Right ventricle myocardium inferior (tissue), 1 donor: ENCODE measurements around the gene DGCR8. TPM values are rescaled to one million over a fixed set of nuclear protein-coding genes. Genes with fewer than 3 reads are reported as not detected.

Source experiments
- ATAC-seq: fragments of 200-7000 bp; cut with Tn5 transposase; one replicate; pipeline ENCODE4 v1.9.1; 2020; ENCODE audit warnings: mild to moderate bottlenecking, moderate library complexity
- DNase-seq: peaks from one replicate; pipeline ENCODE4 v3.0.0; 2021; ENCODE audit errors: missing footprints
- intact Hi-C: fragments of 100-400 bp; cut with DNase I; formaldehyde crosslinking; loops from one replicate; pipeline ENCODE4 v1.11.0; 2022
- total RNA-seq: library from RNA; stranded (reverse); fragmentation: NEBNext Ultra II Directional; extraction: Animal tissue kit (Norgen Biotek cat#: 25700); gene quantifications from one replicate; pipeline ENCODE4 v1.2.1, GENCODE V29; 2021
- donor health status: DM: no; HTN: yes; CAD: no; lungs with severe emphysema.

Gene DGCR8
- total RNA-seq, 1 donor from 2014 or later = 18.0 TPM

DNA sequence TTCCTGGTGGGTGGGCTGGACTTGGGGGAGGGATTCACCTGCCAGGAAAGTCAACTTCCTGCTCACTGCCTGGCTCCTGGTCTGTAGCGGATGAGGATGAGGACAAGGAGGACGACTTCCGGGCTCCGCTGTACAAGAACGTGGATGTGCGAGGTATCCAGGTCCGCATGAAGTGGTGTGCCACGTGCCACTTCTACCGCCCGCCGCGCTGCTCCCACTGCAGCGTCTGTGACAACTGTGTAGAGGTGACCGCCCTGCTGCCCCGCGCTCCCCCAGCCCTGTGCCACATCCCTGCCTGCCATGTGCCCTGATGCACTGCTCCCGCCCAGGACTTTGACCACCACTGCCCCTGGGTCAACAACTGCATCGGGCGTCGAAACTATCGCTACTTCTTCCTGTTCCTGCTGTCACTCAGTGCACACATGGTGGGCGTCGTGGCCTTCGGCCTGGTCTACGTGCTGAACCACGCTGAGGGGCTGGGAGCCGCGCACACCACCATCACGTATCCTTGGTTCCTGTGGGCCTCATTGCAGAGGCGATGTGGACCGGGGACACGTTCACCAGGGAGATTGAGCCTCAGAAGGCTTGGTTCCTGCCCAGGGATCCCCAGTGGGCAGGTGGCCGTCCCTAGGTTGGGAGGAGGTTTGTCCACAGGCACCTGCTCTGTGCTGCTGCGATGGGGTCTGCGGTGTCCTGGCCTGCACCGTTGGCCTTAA, 59.5 kb downstream of the DGCR8 start:
- DNase-seq (no peak), ATAC-seq (no peak)
- intact Hi-C loops = no loop called here

DNA sequence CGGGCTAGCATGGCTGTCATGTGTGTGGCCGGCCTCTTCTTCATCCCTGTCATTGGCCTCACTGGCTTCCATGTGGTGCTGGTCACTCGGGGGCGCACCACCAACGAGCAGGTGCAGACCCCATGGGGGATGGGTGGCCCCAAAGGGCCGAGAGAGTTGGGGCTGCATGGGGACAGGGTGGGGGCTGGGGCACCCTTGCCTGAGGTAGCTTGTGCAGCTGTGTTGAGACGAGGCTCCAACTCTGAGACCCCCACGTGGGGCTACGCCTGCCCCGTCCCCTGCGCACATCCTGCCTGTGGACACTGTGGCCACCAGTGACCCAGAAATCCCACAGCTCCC, 60.0 kb downstream of the DGCR8 start:
- ATAC-seq (no peak), DNase-seq (no peak)
- intact Hi-C loops = no loop called here

DNA sequence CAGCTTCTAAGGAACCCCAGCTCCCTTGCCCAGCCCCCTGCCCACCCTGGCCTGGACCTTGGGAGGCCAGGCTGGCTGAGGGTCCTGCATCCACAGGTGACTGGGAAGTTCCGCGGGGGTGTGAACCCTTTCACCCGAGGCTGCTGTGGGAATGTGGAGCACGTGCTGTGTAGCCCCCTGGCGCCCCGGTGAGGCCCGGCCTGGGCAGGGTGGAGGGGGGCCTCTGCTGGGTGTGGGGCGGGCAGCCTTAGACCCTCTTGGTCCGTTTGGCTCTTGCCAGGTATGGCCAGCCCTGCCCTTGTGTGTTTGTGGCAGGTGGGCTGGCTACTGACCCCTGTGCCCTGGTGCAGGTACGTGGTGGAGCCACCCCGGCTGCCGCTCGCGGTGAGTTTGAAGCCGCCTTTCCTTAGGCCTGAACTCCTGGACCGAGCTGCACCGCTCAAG, 60.5 kb downstream of the DGCR8 start:
- no peak for DNase-seq
- no peak for ATAC-seq
- intact Hi-C loops = no loop called here

DNA sequence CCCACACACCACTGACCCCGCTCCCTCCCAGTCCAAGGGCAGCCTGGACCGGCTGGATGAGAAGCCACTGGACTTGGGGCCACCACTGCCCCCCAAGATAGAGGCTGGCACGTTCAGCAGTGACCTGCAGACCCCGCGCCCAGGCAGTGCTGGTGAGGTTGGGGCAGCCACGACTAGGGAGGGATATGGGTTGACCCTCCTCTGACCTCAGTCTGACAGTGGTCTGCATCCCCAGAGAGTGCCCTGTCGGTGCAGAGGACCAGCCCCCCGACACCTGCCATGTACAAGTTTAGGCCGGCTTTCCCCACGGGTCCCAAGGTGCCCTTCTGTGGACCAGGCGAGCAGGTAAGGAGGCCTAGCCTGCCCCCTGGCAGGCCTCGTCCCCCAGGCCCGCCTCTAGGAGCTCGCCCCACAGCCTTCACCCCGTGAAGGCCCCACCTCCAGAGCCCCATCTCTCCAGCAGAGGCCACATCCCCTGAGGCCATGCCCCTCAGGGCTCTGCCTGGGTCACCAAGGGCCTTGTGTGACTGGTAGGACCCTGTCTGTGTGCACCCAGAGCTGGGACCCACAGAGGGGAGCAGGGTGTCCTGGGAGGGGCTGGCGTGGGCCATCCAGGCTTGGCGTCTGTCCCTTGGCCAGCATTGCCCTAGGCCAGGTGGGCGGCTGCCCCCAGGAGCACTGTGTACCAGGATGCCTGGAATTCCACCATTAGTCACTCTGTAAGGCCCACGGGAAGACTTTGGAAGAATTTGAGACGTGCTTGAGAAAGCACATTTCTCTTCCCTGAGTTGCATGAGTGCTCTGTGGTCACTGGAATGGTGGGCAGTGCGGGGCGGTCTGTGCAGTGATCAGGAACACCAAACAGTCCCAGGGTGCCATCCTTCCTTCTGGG, 61.4 kb downstream of the DGCR8 start:
- intact Hi-C loops = no loop called here
- no peak for ATAC-seq
- DNase-seq = no peak

DNA sequence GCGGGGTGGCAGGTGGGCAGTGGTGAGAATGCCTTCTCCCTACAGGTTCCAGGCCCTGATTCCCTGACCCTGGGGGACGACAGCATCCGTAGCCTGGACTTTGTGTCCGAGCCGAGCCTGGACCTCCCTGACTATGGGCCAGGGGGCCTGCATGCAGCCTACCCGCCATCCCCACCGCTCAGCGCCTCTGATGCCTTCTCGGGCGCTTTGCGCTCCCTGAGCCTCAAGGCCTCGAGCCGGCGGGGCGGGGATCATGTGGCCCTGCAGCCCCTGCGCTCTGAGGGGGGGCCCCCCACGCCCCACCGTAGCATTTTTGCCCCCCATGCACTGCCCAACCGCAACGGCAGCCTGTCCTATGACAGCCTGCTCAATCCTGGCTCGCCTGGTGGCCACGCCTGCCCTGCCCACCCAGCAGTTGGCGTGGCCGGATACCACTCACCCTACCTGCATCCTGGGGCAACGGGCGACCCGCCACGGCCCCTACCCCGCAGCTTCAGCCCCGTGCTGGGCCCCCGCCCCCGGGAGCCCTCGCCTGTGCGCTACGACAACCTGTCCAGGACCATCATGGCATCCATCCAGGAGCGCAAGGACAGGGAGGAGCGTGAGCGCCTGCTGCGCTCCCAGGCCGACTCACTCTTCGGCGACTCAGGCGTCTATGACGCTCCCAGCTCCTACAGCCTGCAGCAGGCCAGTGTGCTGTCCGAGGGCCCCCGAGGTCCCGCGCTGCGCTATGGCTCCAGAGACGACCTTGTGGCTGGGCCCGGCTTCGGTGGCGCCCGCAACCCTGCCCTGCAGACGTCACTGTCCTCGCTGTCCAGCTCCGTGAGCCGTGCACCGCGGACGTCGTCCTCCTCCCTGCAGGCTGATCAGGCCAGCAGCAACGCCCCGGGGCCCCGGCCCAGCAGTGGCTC, 62.9 kb downstream of the DGCR8 start:
- intact Hi-C loops = no loop called here
- ATAC-seq (no peak), DNase-seq (no peak)

DNA sequence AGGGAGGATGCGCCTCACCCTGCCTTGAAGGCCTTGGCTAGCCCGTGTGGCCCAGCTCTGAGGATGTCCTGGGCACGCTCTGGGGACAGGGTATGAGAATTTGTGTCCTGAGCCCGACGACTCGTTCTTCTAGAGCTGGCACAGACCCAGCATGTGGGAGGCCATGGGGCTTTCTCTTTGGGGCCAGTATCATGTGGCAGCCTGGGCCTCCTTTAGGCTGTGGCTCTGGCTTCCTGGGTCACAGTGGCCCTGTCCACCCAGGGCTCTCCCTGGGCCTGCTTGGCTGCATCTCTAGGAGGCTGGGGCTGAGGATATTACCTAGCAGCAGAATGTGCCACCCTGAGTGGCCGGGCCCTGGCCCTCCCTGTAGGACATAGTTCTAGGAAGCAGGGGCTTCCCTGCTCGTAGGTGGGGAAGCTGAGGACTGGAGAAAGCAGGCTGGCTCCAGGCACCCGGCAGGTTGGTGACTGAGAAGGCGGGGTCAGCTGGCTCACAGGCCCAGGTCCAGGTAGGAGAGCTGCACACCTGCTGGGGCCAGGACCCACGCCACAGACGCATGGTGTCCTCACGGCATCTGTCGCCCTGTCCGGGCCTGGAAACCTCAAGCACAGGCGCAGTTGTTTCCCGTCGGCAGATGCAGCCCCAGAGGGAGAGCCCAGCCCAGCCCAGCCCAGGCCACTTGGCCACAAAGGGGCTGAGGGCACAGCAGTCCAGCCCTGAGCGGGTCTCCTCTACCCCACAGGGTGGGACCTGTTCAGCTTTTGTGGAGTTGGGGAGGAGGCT, 64.0 kb downstream of the DGCR8 start:
- DNase-seq (no peak), ATAC-seq (no peak)
- intact Hi-C loops = no loop called here

DNA sequence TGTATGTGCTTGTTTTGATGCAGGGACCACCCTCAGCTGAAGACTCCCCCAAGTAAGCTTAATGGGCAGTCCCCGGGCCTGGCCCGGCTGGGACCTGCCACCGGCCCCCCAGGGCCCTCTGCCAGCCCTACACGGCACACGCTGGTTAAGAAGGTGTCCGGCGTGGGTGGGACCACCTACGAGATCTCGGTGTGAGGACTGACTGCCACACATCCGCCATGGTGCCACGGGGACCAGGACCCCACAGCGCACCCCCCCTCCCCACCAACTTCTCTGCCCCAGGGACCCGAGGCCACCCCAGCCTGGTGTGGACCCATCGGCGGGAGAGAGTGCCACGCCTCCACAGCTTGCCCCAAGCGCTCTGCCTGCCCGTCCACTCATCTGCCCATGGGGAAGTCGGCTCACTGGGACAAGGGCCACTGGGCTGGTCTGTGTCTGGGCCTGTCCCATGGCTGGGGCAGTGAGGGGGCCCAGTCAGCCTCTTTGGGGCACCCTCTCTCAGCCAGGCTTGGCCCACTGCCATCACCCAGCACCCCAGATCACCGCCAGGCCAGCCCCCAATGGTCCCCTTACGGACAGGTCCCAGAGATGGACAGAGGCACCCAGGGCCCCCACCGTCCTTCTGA, 65.3 kb downstream of the DGCR8 start:
- ATAC-seq = no peak
- no peak for DNase-seq
- intact Hi-C loops = no loop called here

DNA sequence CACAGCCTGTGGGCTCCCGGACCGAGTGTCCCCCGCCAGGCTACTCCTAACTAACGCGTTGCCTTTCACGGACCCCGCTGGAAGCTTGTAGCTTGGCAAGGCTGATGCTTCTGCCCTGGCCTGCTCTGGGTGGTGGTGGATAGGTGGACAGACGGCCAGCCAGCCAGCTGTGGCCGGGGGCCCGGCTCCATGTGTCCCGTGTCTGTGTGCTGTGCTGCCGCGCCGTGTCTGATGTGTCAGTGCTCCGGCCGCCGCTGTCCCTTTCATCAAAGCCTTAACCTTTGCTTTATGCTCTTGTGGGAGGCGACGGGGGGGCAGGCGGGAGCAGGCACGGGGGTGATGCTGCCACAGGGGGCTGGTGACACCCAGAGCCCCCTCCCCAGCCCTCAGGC, 65.8 kb downstream of the DGCR8 start:
- DNase-seq = no peak
- intact Hi-C loops = no loop called here
- no peak for ATAC-seq

DNA sequence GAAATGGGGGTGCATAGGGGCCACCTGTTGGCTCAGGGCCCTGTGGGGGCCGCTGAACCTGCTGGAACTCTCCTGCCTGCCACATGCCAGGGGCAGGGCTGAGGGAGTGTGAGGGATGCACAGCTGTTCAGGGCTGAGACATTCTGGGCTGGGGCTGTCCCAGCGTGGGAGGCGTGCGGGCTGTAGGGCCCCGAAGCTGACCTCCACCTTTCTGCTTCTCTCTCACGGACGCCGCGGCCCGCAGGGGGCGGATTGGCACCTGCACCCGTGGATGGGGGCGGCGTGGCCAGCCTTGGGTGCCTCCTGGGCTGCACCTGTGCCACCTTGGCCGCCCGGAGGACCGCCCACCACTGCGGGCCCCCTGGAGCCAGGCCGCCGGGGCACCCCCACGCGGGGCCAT, 66.7 kb downstream of the DGCR8 start:
- no peak for ATAC-seq
- no peak for DNase-seq
- intact Hi-C loops = no loop called here

DNA sequence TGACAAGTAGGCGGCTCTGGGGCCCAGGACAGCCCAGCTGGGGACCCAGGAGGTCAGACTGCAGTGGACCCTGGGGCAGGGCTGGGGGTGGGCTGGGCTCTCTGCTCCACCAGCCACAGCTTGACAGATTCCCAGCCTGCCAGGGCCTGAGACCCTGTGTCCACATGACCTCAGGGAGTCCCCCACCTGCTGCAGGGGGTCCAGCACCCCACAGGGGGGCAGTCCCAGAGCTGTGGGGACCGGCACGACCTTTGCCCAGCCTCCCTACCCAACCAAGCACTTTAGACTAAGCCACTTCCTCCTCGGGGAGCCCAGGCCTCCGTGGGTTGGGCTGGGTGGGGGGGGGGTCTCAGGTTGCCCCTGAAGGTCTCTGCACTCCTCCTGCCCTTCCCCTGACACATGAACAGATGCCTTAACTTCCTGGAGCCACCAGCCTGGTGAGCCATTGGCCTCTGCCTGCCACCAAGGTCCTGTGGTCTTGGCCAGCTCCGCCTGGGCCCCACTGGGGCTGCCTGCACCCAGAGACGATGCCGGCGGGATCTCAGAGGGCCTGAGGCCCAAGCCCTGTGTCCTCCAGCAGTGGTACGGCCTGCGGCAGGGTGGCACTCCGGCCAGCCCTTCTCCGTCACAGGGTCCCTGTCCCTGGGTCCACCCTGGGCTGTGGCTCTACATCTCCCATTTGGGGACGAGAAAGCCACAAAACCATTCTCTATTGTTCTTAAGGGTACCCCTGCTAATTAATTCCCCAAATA, 67.4 kb downstream of the DGCR8 start:
- DNase-seq = no peak
- ATAC-seq = no peak
- intact Hi-C loops = no loop called here

DNA sequence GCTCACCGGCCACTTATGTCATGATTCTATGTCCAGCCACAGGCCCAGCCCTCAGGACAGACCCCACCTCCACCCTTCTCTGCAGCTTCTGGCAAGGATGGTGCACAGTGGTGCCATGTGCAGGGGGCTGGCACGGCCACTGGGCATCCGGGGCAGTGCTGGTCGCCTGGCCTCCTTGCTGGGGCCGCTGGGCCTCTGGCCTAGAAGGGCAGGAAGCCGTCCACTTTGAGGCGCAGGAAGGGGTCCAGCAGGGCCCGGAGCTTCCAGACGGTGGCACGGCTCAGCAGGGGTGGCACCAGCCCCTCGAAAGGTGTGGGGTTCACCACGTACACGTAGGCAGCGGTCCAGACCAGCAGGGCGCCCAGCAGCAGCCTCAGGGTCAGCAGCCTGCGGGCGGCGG, 68.4 kb downstream of the DGCR8 start:
- DNase-seq (no peak), ATAC-seq (no peak)
- intact Hi-C loops = no loop called here

DNA sequence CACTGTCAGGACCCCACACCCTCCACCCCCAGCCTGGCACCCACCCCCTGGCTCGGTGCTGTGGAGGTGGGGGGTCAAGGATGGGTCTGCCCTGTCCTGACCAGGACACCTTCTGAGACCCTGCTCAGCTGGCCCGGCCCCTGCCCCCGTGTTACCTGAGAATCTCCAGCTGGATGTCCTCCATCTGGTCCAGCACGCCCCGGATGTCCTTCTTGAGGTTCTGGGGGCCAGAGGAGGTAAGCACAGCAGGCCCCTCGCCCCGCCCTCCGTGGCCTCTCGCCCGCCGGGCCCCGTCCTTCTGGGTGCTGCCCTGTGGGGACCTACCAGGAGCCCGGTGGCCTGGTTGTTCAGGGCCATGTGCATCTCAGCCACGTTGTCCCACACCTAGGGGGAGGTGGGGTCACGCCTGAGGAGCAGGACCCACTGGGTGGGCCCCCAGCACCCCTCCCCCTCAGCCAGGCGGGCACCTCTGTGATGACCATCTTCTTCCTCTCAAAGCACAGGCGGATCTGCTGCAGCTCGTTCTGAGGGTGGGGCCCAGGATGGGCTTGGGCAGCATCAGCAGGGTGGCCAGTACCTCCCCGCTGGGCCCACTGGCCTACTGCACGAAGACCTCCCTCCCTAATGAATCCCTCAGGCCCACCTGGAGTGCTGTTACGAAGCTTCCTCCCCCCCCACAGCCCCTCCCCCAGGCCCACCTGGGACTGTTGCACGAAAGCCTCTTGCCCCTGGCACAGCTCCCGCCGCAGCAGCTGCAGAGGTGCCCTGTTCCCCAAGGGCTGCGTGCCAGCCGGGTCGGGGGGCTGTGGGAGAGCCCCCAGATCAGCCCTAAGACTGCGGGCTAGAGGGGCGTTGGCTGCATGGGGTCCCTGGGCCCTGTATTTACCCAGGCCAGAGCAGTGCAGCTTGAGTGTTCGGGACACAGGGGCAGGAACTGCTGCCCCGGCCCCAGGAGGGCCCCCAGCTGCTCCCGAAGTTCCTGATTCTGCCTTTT, 69.5 kb downstream of the DGCR8 start:
- DNase-seq = no peak
- no peak for ATAC-seq
- intact Hi-C loops = no loop called here

DNA sequence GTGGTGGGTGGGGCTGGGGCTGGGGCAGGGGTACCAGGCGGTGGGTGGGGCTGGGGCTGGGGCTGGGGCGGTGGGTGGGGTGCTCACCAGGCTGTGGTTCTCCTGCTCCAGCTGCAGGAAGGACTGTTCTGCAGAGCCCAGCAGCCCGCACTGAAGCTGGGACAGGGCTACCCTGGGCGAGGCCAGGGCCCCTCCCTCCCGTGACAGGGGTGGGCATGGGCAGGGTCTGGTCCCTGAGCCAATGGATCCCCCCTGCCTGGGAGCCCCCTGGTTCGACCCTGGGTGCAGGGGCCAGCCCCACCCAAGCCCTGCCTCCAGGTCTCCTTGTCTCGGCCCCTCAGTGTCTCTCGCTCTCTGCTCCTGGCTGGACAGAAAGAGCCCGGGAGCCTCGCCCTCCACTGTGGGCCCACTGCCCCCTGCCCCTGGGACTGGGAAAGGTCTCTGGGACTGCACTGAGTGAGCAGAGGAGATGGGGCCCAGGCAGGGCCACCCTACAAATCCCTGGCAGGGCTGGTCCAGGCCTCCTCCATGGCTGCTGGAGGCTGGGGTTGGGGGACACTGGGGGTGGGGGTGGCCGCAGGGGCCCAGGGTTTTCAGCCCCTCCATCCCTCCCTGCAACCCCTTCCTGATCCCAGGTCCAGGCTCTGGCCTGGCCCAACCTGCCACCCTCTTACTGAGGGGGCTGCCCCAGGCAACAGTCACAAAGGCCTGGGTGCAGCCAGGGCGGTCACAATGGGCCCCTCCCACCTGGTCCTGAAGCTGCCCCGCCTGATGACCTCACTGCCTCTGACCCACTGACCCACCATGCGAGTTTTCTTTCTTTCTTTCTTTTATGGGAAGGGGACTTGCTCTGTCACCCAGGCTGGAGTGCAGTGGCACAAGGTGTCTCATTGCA, 70.6 kb downstream of the DGCR8 start, which contains the start of gene CCDC188:
Gene CCDC188 (minus strand): TSS at position 675 of the 895 bp plus-strand sequence. CDS start 69 bp downstream, at position 606.
- ATAC-seq (no peak), DNase-seq (no peak)
- intact Hi-C loops = no loop called here

DNA sequence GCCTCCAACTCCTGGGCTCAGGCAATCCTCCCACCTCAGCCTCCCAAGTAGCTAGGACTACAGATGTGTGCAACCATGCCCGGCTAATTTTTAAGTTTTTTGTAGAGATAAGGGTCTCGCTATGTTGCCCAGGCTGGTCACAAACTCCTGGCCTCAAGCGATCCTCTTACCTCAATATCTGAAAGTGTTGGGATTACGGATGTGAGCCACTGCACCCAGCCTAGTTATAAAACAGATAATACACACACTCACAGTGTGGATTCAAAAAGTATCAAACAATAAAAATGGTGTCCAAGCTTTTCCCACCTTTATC, 71.2 kb downstream of the DGCR8 start:
- ATAC-seq (no peak), DNase-seq (no peak)
- intact Hi-C loops = no loop called here

DNA sequence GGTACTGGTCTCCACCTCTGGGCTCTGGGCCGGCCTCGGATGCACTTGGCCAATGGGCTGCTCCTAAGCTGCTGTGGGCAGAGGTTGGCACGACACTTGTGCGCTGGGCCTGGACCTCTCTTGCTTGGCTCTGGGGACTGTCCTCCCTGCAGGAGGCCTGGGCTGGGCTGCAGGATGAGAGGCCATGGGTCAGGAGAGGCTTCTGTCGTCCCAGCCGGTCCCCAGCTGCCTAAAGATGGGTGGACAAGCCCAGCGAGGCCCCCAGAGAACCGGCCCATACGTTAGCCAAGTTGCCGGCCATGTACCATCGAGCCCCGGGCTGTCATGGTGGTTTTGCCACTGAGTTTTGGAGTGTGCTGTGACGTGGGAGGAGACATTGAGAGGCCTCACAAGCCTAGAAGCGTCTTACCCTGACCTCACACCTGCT, 72.4 kb downstream of the DGCR8 start:
- intact Hi-C loops = no loop called here

More for the DNA sequence above, 72.4 kb downstream of the DGCR8 start:
- ATAC-seq = no peak
- no peak for DNase-seq
